Brain microvascular endothelial cell (primary cell): ENCODE measurements around the gene OPRM1.

Experiments
- DNase-seq: peaks from one replicate; pipeline ENCODE4 v3.0.0-alpha.2; 2020
- H3K27ac ChIP-seq: fragments of 250-450 bp; sonication (Bioruptor Pico); 2 replicates; pipeline ENCODE4 v1.5.1; 2020; ENCODE audit warnings: mild to moderate bottlenecking, moderate library complexity
- H3K27me3 ChIP-seq: fragments of 250-450 bp; sonication (Bioruptor Pico); replicated peaks from 2 replicates; pipeline ENCODE4 v1.5.1; 2020; ENCODE audit warnings: mild to moderate bottlenecking
- H3K36me3 ChIP-seq: fragments of 250-450 bp; sonication (Bioruptor Pico); replicated peaks from 2 replicates; pipeline ENCODE4 v1.5.1; 2020; ENCODE audit warnings: mild to moderate bottlenecking
- H3K4me3 ChIP-seq: 2 replicates; pipeline ENCODE4 v1.5.1; 2011; ENCODE audit warnings: low read depth, mild to moderate bottlenecking, control low read depth, low read length, moderate library complexity
- CTCF ChIP-seq: IDR thresholded peaks from 2 replicates; pipeline ENCODE4 v1.5.1; 2011; ENCODE audit warnings: low read depth, mild to moderate bottlenecking, moderate library complexity, low read length, control low read depth, inconsistent platforms; ENCODE audit errors: missing control alignments
- in situ Hi-C: cut with HindIII; loops from 2 replicates; pipeline ENCODE4 v1.10.0; 2017; ENCODE audit warnings: low sequenced_read_pairs, low pct_ligation_motif_present

OPRM1 gene

GRCh38 chr6:154280521-154280920, 241.5 kb downstream of the OPRM1 start:
- Histone ChIP-seq H3K27ac (no peak overlapping the region), H3K36me3 (no peaks in the 10 kb centered on the region), H3K4me3 (no peak overlapping the region), H3K27me3 (no peaks in the 10 kb centered on the region)
- in situ Hi-C loops, result no loop called here
- no peak for DNase-seq
- no peak for TF ChIP-seq CTCF

GRCh38 chr6:154284313-154284853, 245.3 kb downstream of the OPRM1 start:
- DNase-seq, result no peak
- no peak overlapping the region for H3K27ac ChIP-seq
- no peak for TF ChIP-seq CTCF
- no peak overlapping the region for H3K4me3 ChIP-seq
- no peaks in the 10 kb centered on the region for H3K27me3 ChIP-seq
- H3K36me3 ChIP-seq, result no peaks in the 10 kb centered on the region
- in situ Hi-C loops, result no loop called here

GRCh38 chr6:154285826-154286225, 246.8 kb downstream of the OPRM1 start:
- Histone ChIP-seq H3K27ac (no peak overlapping the region), H3K4me3 (no peak overlapping the region), H3K27me3 (no peaks in the 10 kb centered on the region), H3K36me3 (no peaks in the 10 kb centered on the region)
- in situ Hi-C loops, result no loop called here
- DNase-seq, result no peak
- TF ChIP-seq CTCF, result no peak

- H3K4me3 ChIP-seq, result no peak overlapping the region
- H3K27me3 ChIP-seq, result no peaks in the 10 kb centered on the region
- in situ Hi-C loops, result no loop called here
- TF ChIP-seq CTCF, result no peak
- no peaks in the 10 kb centered on the region for H3K36me3 ChIP-seq
- no peak overlapping the region for H3K27ac ChIP-seq
- no peak for DNase-seq
Observed at GRCh38 chr6:154289818-154290508, 250.9 kb downstream of the OPRM1 start.

- Histone ChIP-seq H3K27me3 (no peaks in the 10 kb centered on the region), H3K36me3 (no peaks in the 10 kb centered on the region), H3K27ac (peak overlapping the region; percentile 78), H3K4me3 (no peak overlapping the region)
- TF ChIP-seq CTCF, result no peak
- DNase-seq, result no peak
- in situ Hi-C loops, result no loop called here
Observed at GRCh38 chr6:154292066-154292465, 253.0 kb downstream of the OPRM1 start.

- in situ Hi-C loops, result no loop called here
- no peak for TF ChIP-seq CTCF
- H3K27ac ChIP-seq, result peak overlapping the region; percentile 78
- no peaks in the 10 kb centered on the region for H3K36me3 ChIP-seq
- no peak overlapping the region for H3K4me3 ChIP-seq
- no peaks in the 10 kb centered on the region for H3K27me3 ChIP-seq
- DNase-seq, result no peak
Observed at GRCh38 chr6:154292855-154293519, 253.9 kb downstream of the OPRM1 start.
